Endothelial cell of umbilical vein (primary cell): Measurements from ENCODE around the gene SMIM41. TPM values are rescaled to one million over a fixed set of nuclear protein-coding genes. Genes with fewer than 3 reads are reported as not detected.

Experiments used
- BruUV-seq: library from RNA; stranded (reverse); fragments of 400-500 nt; replicated peaks from 2 replicates; lab custom pipeline; 2021; lab: Mats Ljungman, UMichigan
- CTCF ChIA-PET: fragments of 300-600, 350-600 bp; sonication (Branson Sonifier 250); formaldehyde crosslinking; loops from one replicate; lab custom pipeline; 2021; ENCODE audit warnings: antibody characterized with exemption, inconsistent platforms; lab: Charles Lee
- POLR2A ChIA-PET: fragments of 300-600, 350-600 bp; sonication (Branson Sonifier 250); formaldehyde crosslinking; loops from one replicate; lab custom pipeline; 2021; ENCODE audit warnings: antibody characterized with exemption, inconsistent platforms; lab: Charles Lee
- DNase-seq: peaks from one replicate; pipeline ENCODE4 v3.0.0-alpha.2; 2011; ENCODE audit warnings: low read depth, low spot score
- FAIRE-seq: peaks from 2 replicates; lab custom pipeline; 2011; peaks lifted over from hg19 to GRCh38; lab: Jason Lieb, UNC
- H2AFZ ChIP-seq: 2 replicates; pipeline ENCODE4 v1.6.0; 2012; ENCODE audit warnings: low read depth, low read length, control low read depth, inconsistent platforms
- H3K27ac ChIP-seq: 2 replicates; pipeline ENCODE4 v1.5.1; 2011; ENCODE audit warnings: low read depth, mild to moderate bottlenecking, control low read depth, low read length, moderate library complexity; ENCODE audit not compliant: insufficient read depth
- H3K27me3 ChIP-seq, 2 experiments: 2 replicates each; pipeline versions ENCODE4 v1.6.0 to v1.6.1; 2011; ENCODE audit warnings: low read length in 2 of 2, mixed read lengths in 1 of 2; ENCODE audit not compliant: control insufficient read depth in 2 of 2, insufficient read depth in 2 of 2
- H3K36me3 ChIP-seq, 2 experiments: 2 replicates in 1 of 2; 3 replicates in 1 of 2; pipeline ENCODE4 v1.5.1; 2011; ENCODE audit warnings: low read length in 2 of 2, mild to moderate bottlenecking in 1 of 2, moderate library complexity in 1 of 2; ENCODE audit not compliant: control insufficient read depth in 2 of 2, insufficient read depth in 2 of 2; ENCODE audit errors: extremely low read depth in 1 of 2
- H3K4me1 ChIP-seq: 3 replicates; pipeline ENCODE4 v1.5.1; 2011; ENCODE audit warnings: mild to moderate bottlenecking, low read length; ENCODE audit not compliant: control insufficient read depth, insufficient read depth; ENCODE audit errors: extremely low read depth
- H3K4me2 ChIP-seq: 2 replicates; pipeline ENCODE4 v1.6.1; 2011; ENCODE audit warnings: low read length, control low read depth, mixed read lengths; ENCODE audit not compliant: insufficient read depth
- H3K4me3 ChIP-seq, 3 experiments: fragments of 200-600 bp in 1 of 3; sonication (generic), shearing (Covaris generic) in 1 of 3; replicated peaks in 1 of 3; 2 replicates each; pipeline ENCODE4 v1.5.1; 2011 to 2016; ENCODE audit warnings: control low read depth in 3 of 3, low read length in 3 of 3, mild to moderate bottlenecking in 2 of 3, inconsistent platforms in 1 of 3, low read depth in 1 of 3, moderate library complexity in 1 of 3; ENCODE audit not compliant: insufficient read depth in 1 of 3
- H3K79me2 ChIP-seq: 2 replicates; pipeline ENCODE4 v1.6.0; 2012; ENCODE audit warnings: low read length, inconsistent platforms; ENCODE audit not compliant: control insufficient read depth, insufficient read depth
- H3K9ac ChIP-seq: replicated peaks from 2 replicates; pipeline ENCODE3; 2011; ENCODE audit warnings: low read length, control low read depth; ENCODE audit not compliant: insufficient read depth; ENCODE audit errors: extremely low read depth
- H3K9me1 ChIP-seq: replicated peaks from 3 replicates; pipeline ENCODE4 v1.6.0; 2011; ENCODE audit warnings: mild to moderate bottlenecking, low read length; ENCODE audit not compliant: control insufficient read depth, insufficient read depth; ENCODE audit errors: extremely low read depth
- H3K9me3 ChIP-seq: replicated peaks from 2 replicates; pipeline ENCODE4 v1.5.1; 2012; ENCODE audit warnings: low read length, inconsistent platforms; ENCODE audit not compliant: control insufficient read depth, insufficient read depth
- H4K20me1 ChIP-seq: replicated peaks from 2 replicates; pipeline ENCODE3; 2011; ENCODE audit warnings: mild to moderate bottlenecking, low read length; ENCODE audit not compliant: control insufficient read depth, insufficient read depth; ENCODE audit errors: extremely low read depth
- CTCF ChIP-seq, 2 donors: IDR thresholded peaks; 1 replicate in 1 of 2; 2 replicates in 1 of 2; pipeline ENCODE4 v1.5.1; 2011; ENCODE audit warnings: low read length in 2 of 2, mild to moderate bottlenecking in 2 of 2, moderate library complexity in 2 of 2, control low read depth in 1 of 2, inconsistent platforms in 1 of 2, low read depth in 1 of 2; ENCODE audit not compliant: insufficient read depth in 1 of 2; ENCODE audit errors: extremely low read depth in 1 of 2
- EZH2 ChIP-seq: IDR thresholded peaks from 2 replicates; pipeline ENCODE4 v1.6.1; 2012; ENCODE audit warnings: borderline replicate concordance, low read depth, mild to moderate bottlenecking, moderate library complexity, low read length, inconsistent platforms; ENCODE audit not compliant: severe bottlenecking
- FOS ChIP-seq: IDR thresholded peaks from 2 replicates; pipeline ENCODE4 v1.6.1; 2011; ENCODE audit warnings: mild to moderate bottlenecking, low read length, moderate library complexity, borderline replicate concordance; ENCODE audit not compliant: insufficient read depth
- GATA2 ChIP-seq: IDR thresholded peaks from 2 replicates; pipeline ENCODE4 v1.7.0; 2011; ENCODE audit warnings: low read depth, mild to moderate bottlenecking, moderate library complexity, mixed read lengths, low read length; ENCODE audit not compliant: insufficient read length, insufficient read depth
- JUN ChIP-seq: IDR thresholded peaks from 2 replicates; pipeline ENCODE4 v1.6.1; 2011; ENCODE audit warnings: borderline replicate concordance, low read depth; ENCODE audit not compliant: insufficient read length, insufficient read depth
- MAX ChIP-seq: IDR thresholded peaks from 2 replicates; pipeline ENCODE4 v1.6.1; 2011; ENCODE audit not compliant: insufficient read depth, insufficient read length
- MYC ChIP-seq: IDR thresholded peaks from one replicate; pipeline ENCODE4 v1.6.1; 2011; ENCODE audit warnings: mild to moderate bottlenecking, low read depth, low read length
- POLR2A ChIP-seq: IDR thresholded peaks from 2 replicates; pipeline ENCODE4 v1.6.1; 2012; ENCODE audit warnings: low read depth, mild to moderate bottlenecking, control low read depth, low read length
- POLR2AphosphoS5 ChIP-seq: IDR thresholded peaks from 2 replicates; pipeline ENCODE4 v1.6.1; 2012; ENCODE audit warnings: low read depth, mild to moderate bottlenecking, control low read depth, low read length, moderate library complexity; ENCODE audit not compliant: insufficient read depth
- dilution Hi-C: fragments of 300-500 bp; cut with MboI; formaldehyde crosslinking; loops from one replicate; pipeline ENCODE4 v1.15.0; 2019; ENCODE audit warnings: low sequenced_read_pairs; ENCODE audit not compliant: extremely low pct_ligation_motif_present
- intact Hi-C: fragments of 100-400 bp; cut with micrococcal nuclease; formaldehyde crosslinking; loops from one replicate; pipeline ENCODE4 v1.10.0; 2022
- polyA plus RNA-seq, 4 experiments: library from polyadenylated mRNA; depleted of rRNA in 3 of 4; stranded (reverse) in 3 of 4; unstranded in 1 of 4; fragments of >200 nt; gene quantifications; 2 replicates each; pipeline versions ENCODE4 v1.2.1 to v1.2.3, GENCODE V29; 2011 to 2012; ENCODE audit warnings: missing spikeins in 1 of 4
- total RNA-seq: library from RNA; stranded (reverse); gene quantifications from 2 replicates; pipeline ENCODE4 v1.2.3, GENCODE V29; 2021

The SMIM41 gene
- total and polyA plus RNA-seq, 2 donors (not counting 3 experiments of a cell fraction or from before 2014, with no cell fraction given) = not detected

GRCh38 chr12:52054833-52055730 lies 24.4 kb upstream of the SMIM41 start:
- H3K4me3 ChIP-seq = no peak overlapping the region
- H3K4me2 ChIP-seq = no peak overlapping the region
- H3K9me1 ChIP-seq = no peaks in the 10 kb centered on the region
- FAIRE-seq (no peak), DNase-seq (no peak)
- dilution Hi-C loops (no loop called here), intact Hi-C loops (no loop called here)
- H3K36me3 ChIP-seq = no peaks in the 10 kb centered on the region
- H3K9ac ChIP-seq = no peak overlapping the region
- no peaks in the 10 kb centered on the region for H4K20me1 ChIP-seq
- no peaks in the 10 kb centered on the region for H3K27me3 ChIP-seq
- H3K79me2 ChIP-seq = no peaks in the 10 kb centered on the region
- TF ChIP-seq CTCF (IDR thresholded peaks at IDR 0.05; ENCODE audit: extremely low read depth in 1 of 2, insufficient read depth in 1 of 2, low read depth in 1 of 2, low read length in 2 of 2) (no peak), POLR2AphosphoS5 (no peak), EZH2 (no peak), MAX (no peak), FOS (no peak), JUN (no peak), GATA2 (no peak), MYC (no peak), POLR2A (no peak)
- CTCF ChIA-PET = interaction anchor here (1.0 to 1.2 kb wide), 3 partner anchors 14 to 30 kb away, joined by 3 to 9 read pairs (median 3); no protein-coding TSS in a partner anchor
- H3K27ac ChIP-seq = no peak overlapping the region
- no peaks in the 10 kb centered on the region for H3K9me3 ChIP-seq
- no peak overlapping the region for H2AFZ ChIP-seq
- BruUV-seq = no TSS peak
- POLR2A ChIA-PET = no interaction called here
- peaks cover 14% of the 10 kb centered on the region for H3K4me1 ChIP-seq
